HCT116 (cell line): ENCODE measurements around the gene TMEM126B.

Experiments used
- CEBPB ChIP-seq: IDR thresholded peaks from 2 replicates; pipeline ENCODE4 v1.6.1; 2012; ENCODE audit warnings: low read depth
- EZH2 ChIP-seq: fragments of 200-600 bp; sonication (generic); IDR thresholded peaks from 2 replicates; pipeline ENCODE4 v1.6.1; 2017; ENCODE audit warnings: antibody characterized with exemption, mixed run types
- POLR2AphosphoS5 ChIP-seq: IDR thresholded peaks from 2 replicates; pipeline ENCODE4 v1.6.1; 2011; ENCODE audit warnings: mild to moderate bottlenecking, low read depth, low read length, moderate library complexity
- ZNF274 ChIP-seq: fragments of 200-500 bp; sonication (Bioruptor generic); IDR thresholded peaks from 2 replicates; pipeline ENCODE4 v1.6.1; 2014; ENCODE audit warnings: mild to moderate bottlenecking, low read depth, low read length, inconsistent platforms
- TF ChIP-seq, protein P1 (sequence below), 3 experiments: fragments of 200-600 bp in 1 of 3; sonication (generic) in 1 of 3; IDR thresholded peaks in 2 of 3; conservative IDR thresholded peaks in 1 of 3; 2 replicates each; pipeline ENCODE4 v1.5.1; 2012 to 2017; ENCODE audit warnings: low read depth in 2 of 3, low read length in 2 of 3, antibody characterized with exemption in 1 of 3, borderline replicate concordance in 1 of 3, control low read depth in 1 of 3, mild to moderate bottlenecking in 1 of 3, mixed read lengths in 1 of 3, mixed run types in 1 of 3, moderate library complexity in 1 of 3; ENCODE audit not compliant: insufficient read depth in 1 of 3
- TF ChIP-seq, protein P2 (sequence below): IDR thresholded peaks from 2 replicates; pipeline ENCODE4 v1.6.1; 2012

DNA sequence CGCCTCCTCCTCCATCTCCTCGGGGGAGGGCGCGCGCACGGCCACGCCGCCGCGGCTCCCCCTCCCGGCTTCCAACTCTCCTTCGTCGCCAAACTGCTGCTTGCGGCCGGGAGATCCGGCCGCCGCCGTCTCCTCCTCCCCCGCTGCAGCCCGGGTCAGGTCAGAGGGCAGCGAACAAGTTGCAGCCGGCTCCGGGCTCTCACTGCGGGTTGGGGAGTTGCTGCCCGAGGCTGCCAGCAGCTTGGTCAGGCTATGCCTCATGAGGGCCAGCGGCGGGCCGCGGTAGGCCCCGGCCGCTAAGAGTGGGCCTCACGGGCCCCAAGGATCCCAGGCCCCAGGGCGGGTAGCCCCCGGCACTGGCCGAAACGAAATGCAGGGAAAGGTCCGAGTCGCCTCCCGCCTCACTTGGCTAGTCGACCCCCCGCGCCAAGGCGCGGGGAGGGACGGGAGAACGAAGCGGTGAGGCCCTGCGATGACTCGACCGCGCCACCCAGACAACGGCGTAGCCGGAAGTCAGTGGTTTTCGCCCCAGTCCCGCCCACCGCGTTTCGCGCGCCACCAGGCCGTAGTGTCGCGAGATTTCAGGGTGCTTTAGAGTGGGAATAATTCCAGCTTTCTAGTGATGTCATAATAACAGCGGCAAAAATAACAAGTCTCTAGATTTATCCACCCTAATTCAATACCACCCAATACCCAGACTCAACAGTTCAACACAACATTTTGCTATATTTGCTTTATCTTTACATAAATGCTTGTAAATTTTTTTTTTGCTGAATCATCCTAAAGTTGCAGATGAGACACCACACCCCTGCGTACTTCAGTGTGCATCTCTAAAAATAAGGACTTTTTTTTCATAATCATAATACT lies 36.5 kb downstream of the TMEM126B start, which contains the start of gene CREBZF:
- TF ChIP-seq CEBPB (peak; percentile 34; the same call in 1 of the 2 replicates), POLR2AphosphoS5 (peak; percentile 98), ZNF274 (no peak), EZH2 (no peak)
- TF ChIP-seq, protein P1, sequence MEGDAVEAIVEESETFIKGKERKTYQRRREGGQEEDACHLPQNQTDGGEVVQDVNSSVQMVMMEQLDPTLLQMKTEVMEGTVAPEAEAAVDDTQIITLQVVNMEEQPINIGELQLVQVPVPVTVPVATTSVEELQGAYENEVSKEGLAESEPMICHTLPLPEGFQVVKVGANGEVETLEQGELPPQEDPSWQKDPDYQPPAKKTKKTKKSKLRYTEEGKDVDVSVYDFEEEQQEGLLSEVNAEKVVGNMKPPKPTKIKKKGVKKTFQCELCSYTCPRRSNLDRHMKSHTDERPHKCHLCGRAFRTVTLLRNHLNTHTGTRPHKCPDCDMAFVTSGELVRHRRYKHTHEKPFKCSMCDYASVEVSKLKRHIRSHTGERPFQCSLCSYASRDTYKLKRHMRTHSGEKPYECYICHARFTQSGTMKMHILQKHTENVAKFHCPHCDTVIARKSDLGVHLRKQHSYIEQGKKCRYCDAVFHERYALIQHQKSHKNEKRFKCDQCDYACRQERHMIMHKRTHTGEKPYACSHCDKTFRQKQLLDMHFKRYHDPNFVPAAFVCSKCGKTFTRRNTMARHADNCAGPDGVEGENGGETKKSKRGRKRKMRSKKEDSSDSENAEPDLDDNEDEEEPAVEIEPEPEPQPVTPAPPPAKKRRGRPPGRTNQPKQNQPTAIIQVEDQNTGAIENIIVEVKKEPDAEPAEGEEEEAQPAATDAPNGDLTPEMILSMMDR (IDR thresholded peaks at IDR 0.05 in 2 of 3, conservative IDR thresholded peaks at IDR 0.05 in 1 of 3; ENCODE audit: borderline replicate concordance in 1 of 3, insufficient read depth in 1 of 3, low read depth in 2 of 3, low read length in 2 of 3): no peak
- TF ChIP-seq, protein P2, sequence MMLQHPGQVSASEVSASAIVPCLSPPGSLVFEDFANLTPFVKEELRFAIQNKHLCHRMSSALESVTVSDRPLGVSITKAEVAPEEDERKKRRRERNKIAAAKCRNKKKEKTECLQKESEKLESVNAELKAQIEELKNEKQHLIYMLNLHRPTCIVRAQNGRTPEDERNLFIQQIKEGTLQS: no peak
